GM11168 (cell line): ENCODE measurements around the gene FASTKD2.
"Not testable (repeated sequence)": the region's sequence is repeated elsewhere in the genome, so short reads cannot be mapped to it uniquely, and the experiment has no call there.

Source experiments
- in situ Hi-C: fragments of 300-500 bp; cut with MboI; formaldehyde crosslinking; loops from one replicate; pipeline ENCODE4 v1.12.0; 2022; ENCODE audit warnings: low sequenced_read_pairs; ENCODE audit not compliant: unreplicated experiment

FASTKD2 gene

DNA sequence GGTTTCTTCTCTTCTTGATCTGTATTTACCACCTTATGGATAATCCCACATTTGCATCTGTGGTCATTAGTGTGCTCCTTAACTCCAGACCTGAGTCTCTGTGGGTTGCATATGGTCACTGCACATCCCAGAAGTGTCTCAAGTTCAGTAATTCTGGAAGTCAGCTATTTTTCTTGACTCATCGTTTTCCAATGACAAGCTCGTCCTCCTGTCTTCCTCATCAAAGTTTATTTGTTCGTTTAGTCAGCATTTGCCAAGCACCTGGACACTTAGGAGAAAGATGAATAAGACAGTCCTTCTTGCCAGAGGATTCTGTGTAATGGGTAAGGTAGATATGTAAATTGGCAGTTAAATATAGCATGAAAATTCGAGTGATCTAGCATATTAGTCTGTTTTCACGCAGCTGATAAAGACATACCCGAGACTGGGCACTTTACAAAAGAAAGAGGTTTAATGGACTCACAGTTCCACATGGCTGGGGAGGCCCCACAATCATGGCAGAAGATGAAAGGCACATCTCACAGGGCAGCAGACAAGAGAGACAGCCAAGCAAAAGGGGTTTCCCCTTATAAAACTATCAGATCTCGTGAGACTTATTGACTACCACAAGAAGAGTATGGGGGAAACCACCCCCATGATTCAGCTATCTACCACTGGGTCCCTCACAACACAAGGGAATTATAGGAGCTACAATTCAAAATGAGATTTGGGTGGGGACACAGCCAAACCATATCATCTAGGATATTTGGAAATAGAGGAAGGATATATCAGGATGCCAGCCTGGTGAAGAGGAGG, 19.4 kb downstream of the FASTKD2 start:
- in situ Hi-C loops, result loop anchor here (5.0 kb wide), 1 partner anchor 92 kb away; no protein-coding TSS in a partner anchor

DNA sequence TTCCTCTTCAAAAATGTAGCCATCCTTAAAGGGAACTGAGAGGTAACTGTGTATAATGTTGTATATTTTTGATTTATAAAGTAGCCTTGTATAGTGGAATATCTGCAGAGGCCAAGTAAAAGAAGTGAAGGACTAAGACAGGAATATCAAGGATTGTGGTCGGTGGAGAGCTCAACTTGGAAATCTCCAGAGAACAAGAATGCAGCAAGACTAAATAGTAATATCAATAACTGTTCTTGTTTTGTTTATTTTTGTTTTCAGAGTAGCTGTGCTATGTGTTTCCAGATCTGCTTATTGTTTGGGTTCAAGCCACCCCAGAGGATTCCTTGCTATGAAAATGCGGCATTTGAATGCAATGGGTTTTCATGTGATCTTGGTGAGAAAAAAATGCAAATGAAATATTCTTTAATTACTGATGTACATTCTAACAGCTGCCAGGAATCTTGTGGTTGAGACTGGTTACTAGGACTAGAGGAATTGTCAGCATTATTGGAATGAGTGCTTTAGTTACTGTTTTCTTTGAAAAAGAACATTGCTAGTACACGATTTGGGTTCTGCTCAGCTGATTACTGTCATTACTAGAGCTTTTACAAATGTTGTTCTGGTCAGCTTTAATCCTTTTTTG, 25.0 kb downstream of the FASTKD2 start:
- in situ Hi-C loops, result no loop called here

DNA sequence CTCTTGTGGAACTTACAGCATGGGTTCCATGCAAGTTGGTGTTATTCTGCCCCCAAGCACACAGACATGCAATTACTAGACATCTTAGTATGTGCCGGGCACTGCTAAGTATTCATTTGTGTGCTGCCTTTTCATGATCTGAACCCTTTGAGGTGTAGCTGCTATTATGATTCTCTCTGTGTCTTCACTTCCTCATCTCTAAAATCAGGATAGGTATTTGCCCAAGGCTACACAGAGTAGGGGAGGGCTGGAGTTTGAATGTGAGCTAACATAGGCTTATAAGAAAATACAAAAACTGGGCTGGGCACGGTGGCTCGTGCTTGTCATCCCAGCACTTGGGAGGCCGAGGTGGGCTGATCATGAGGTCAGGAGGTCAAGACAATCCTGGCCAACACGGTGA, 27.2 kb downstream of the FASTKD2 start:
- in situ Hi-C loops, result no loop called here

DNA sequence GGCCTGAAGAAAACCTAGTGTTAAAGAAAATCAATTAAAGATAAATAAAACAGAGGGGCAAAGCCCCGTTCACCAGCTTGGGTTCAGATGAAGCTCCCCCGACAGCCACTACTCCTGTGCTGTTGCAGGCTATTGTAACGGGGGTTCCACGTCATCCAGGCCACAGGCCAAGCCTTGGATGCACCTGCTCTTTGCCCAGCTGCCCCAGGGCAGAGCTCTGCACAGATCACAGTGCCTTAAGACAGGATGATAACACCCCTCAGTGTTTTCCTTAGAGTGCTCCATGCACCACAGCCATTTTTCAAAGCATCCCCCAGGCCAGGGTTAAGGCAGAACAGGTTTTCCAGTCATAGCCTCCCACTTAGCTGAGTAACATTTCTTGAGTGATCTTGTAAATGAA, 32.0 kb downstream of the FASTKD2 start:
- in situ Hi-C loops, result no loop called here

DNA sequence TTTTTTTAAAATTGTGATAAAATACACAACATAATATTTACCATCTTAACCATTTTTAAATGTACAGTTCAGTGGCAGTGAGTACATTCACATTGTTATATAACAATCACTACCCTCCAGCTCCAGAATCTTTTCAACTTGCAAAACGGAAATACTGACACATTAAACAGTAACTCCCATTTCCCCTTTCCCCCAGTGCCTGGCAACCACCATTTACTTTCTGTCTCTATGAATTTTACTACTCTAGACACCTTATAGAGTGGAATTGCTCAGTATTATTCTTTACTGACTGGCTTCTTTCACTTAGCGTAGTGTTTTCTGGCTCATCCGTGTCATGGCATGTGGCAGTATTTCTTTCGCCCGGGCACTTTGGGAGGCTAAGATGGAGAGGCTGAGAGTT, 32.6 kb downstream of the FASTKD2 start:
- in situ Hi-C loops, result no loop called here

DNA sequence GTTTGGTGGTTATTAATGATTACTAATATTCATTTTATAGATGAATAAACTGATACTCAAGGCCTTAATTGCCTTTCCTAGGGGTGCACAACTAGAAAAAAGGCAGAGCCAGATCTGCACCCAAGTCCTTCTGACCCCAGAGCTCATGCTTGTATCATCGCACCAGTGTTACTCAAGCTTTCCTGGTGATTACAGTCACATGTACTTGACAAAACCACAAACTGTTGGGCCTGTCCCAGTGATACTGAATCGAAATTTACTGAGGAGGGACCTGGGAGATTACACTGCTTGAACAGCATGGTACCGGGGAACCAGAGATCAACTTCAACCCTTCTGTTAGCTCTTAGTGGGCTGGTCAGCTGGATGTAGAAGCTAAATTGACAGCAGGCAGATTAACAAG, 33.7 kb downstream of the FASTKD2 start:
- in situ Hi-C loops, result no loop called here

DNA sequence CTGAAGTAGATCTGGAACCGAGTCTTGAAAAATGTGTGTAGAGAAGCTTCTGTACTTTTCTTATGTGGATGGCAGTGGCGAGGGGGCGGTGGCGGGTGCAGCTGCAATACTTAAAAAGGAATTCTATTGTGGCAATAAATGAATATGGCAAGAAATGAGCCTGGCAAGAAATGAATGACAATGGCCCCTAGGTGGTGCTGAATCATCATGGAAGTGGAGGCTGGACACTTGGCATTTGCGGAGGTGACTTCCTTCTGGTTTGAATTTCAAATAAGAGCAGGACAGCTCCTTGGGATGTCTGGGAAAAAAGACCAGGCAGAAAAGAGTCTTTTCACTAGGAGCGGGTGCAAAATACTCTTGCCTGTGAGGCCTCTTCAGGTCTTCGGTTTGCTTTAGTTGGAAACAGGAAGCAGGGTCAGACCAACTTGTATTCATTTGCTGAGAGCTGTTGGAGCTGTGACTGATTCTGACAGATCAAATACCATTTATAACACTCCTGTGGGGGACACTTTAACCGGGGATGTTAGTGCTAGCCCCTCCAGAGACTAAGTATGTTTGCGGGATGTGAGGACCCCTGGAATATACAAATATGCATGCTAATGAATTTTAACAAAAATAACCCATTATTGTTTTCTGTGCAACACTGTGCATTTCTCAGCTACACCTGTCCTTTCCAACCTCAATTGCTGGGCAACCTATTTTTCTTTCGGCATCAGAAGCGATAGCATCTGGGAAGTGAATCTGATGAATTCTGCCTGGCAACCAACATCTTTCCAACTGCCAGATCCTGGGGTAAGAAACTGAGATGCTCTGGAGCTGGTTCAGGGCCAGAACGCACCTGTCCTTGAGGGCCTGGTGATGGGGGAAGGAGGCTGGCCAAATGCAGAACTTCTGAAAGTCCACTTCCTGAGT, 35.4 kb downstream of the FASTKD2 start:
- in situ Hi-C loops, result loop anchor here (5.0 kb wide), 1 partner anchor 672 kb away; no protein-coding TSS in a partner anchor

DNA sequence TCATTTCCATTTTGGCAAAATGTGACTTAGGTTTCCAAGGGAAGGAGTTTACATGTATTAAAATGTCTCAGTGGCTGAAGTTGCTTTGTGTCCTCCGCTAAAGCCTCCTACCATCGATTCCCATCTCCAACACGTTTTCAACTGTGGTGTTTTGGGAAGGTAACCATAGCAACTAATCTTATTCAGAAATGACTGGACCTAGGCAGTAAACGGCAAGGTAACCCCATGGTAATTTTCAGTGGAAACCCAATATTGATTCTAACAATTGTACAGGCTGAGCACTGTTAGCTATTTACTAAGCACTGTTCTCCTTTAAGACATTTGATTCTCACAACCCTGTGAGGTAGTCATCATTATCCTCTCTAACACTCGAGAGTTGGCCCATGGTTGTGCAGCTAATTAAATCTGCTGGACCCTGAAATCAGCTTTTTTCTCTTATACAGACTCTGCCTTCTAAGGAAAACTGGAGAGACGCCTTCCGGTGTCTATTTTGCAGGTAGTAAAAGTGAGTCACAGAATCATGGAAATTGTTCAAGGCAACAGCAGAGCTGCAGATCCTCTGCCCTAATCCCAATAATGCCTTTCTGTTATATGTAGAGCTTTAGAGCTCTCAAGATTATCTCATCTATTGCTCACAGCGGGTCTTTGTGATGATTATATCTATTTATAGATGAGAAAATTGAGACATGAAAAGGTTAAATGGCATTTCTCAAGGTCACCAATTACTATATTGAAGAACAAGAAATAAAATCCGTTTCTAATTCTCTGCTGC, 36.2 kb downstream of the FASTKD2 start:
- in situ Hi-C loops, result loop anchor here (5.0 kb wide), 1 partner anchor 671 kb away; no protein-coding TSS in a partner anchor

DNA sequence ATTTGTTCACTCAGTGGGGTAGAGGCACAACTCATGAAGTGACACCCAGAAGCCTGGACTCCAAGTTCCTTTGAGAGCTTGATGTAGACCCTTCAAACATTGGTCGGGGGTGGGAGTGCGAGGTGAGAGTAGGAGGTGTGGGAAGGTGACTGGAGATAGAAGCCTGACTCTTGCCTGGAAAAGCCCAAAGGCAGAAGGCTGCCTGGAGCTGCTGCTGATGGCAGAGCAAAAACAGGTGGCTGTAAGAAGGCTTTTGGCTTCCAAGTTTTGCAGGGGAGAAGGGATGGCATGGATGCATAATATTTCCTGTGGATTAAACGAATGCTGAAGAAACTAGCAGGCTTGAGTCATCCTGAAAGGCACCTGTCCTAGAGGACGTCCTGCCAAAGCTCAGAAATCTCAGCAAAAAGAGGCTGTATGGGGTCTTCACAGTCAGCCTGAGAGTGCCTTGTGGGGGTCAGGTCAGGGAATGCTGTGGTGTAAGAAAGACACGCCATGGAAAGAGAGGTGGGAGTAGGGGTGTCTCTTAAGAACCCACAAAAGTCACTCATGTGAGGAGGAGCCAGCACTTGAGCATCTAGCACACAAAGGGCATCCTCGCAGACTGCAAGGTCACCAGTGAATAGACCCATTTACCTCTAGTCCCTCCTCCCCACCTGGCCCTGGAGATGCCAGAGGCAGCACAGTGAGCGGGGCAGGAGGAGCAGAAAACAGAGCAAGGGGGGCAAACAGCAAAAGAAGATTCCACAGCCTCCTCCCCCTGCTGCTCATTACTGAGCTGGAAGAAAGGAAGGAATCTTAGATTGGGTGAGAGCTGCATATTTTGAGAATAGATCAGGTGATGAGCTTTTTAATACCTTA, 37.5 kb downstream of the FASTKD2 start:
- in situ Hi-C loops, result loop anchor here (5.0 kb wide), 1 partner anchor 669 kb away; no protein-coding TSS in a partner anchor

DNA sequence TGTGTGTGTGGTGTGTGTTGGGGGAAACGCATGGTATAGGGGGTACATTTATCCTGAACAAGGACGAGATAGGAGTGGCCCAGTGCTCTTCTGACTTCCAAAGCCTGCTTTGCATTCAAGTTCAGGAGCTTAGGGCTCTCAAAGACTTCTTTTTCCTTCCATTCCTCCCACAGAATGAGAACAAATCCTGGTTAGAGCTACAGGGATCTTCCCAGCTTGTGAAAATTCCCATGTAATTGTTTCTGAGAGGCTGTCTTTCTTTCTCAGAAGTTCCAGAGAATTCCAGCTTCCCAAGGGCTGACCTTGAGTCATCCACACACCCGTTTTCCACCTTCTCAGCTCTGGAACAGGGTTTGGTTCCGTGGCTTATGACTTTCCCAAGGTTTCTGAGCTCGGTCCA, 38.9 kb downstream of the FASTKD2 start:
- in situ Hi-C loops, result loop anchor here (5.0 kb wide), 1 partner anchor 668 kb away; no protein-coding TSS in a partner anchor

DNA sequence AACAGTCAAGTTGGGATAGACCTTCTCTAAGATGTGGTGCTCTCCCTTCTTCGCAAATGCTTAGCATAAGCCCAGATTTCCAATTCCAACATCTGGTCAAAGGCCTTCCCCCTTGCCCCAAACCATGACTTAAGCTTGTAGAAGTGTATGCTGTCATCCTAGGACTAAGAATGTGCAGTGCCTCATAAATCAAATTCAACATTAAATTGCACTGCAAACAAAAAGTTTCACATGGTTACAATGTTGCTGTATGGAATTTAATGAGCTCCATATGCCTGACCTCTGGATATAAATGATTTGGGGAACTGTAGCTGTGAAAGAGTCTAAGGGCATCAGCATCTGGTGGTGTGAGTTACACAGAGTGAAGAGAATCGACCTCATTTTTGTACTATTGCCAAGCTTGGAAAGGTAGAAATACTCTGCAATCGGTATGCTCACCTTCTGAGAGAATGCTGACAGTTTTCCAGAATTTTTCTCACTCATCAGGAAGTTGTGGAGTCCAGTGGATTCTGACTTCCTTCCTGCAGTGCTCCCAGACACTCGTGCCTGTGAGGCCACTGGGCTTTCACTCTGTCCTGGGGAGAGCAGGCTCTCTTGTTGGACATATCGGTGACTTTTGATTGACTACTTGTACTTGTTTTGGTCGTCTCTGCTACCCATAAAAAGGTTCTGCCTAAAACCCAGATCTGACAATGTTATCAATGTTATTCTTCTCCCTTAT, 40.6 kb downstream of the FASTKD2 start:
- in situ Hi-C loops, result no loop called here

DNA sequence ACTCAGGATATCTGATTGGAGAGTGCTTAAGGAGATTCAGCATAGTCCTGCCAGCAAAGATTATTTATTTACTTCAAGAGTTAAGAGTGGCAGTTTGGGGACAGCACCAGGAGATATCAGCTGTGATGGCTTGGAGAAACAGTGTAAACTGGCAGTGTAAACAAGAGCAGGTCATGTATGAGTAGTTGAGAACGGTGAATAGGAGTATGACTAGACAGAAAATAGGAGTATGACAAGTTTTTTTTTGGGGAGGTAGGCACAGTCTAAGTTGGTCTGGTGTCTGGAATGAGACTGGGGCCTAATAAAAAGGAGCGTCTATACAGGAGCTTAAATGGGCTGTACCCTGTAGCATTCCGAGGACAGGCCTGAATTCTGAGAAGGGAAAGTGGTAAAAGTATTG, 42.2 kb downstream of the FASTKD2 start:
- in situ Hi-C loops, result not testable (repeated sequence)

DNA sequence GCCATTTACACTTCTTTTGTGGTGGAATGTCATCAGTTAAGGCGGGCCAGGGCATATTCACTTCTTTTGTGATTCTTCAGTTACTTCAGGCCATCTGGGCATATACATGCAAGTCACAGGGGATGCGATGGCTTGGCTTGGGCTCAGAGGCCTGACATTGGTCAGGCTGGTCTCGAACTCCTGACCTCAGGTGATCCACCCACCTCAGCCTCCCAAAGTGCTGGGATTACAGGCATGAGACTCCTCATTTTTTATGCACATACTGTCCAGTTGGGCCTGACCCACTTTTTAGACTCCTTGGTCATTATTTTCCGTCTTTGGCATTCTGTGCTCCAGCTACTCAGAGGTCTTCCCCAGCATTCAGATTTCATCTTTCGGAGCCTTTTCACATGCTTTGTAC, 47.1 kb downstream of the FASTKD2 start:
- in situ Hi-C loops, result not testable (repeated sequence)

DNA sequence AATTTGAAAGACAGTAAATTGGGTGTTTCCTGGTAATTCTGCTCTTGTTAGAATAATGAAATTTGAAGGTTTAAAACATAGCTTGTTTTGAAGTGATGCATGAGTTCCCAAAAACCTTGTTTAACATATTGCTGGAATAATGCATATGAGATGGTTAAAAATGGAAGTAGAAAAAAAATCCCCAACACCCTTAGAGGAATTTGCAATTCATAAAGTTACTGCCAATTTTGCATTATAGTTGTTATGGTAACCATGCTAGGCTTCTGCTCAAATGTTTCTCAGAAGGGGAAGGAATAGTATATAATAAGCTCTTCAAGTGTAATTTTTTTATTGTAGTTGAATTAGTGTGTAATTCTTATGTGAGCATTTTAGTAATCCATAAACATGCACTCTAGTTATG, 49.1 kb downstream of the FASTKD2 start:
- in situ Hi-C loops, result no loop called here

DNA sequence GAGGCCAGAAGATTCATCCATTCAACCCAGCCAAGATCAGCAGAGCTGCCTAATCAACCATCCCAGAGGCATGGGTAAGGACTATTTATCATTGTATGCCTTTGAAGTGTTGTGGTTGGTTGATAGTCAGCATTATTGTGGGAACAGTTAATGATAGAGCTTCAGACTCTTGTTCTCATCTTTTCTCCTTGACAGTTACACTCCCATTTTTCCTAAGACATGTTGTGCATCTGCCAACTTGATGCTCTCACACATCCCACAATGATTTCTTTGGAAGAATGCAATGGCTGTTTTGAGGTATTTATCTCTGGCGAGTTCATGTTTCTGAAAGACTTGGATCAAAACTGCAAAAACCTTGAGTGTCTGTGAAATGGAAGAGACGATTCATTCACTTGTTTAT, 55.4 kb downstream of the FASTKD2 start:
- in situ Hi-C loops, result no loop called here

DNA sequence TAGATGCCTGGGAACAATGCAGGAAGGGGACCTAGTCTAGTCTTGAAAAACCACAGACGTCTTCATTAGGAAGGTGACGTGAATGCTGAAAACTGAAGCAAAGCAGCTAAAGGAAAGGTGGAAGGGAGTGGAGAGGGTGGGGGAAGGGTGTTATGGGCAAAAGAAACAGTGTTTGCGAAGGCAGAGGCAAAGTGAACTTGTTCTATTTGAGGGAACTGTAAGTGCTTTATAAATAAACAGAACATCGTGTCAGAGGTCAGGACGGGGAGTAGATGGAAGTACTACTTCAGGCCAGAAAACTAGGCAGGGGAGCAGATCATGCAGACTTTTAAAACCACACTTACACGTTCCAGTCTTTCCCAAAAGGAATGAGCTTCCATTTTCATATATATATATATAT, 57.8 kb downstream of the FASTKD2 start:
- in situ Hi-C loops, result no loop called here

DNA sequence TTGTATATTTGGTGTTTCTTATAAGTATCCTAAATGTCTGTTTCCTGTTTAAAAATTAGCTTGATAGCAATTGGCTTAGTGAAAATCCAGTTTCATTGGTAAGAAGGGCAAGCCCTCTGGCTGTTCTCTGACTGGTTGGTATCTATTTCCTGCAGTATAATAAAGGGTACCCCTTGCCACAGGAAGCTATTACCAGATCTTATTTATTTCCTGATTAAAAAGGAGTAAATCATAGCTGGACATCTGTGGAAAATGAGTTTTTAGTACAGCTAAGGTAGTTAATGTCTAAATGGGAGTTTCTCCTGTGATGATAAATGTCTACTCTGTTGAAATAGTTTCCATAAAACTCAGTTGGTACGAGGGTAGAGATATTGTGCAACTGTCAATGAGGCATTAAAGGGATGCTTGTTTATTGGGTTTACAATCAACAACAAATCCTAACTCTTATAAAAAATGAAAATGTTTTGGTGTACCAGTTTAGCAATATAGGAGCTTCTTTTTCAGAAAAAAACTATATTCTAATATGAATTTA, 58.7 kb downstream of the FASTKD2 start:
- in situ Hi-C loops, result no loop called here

DNA sequence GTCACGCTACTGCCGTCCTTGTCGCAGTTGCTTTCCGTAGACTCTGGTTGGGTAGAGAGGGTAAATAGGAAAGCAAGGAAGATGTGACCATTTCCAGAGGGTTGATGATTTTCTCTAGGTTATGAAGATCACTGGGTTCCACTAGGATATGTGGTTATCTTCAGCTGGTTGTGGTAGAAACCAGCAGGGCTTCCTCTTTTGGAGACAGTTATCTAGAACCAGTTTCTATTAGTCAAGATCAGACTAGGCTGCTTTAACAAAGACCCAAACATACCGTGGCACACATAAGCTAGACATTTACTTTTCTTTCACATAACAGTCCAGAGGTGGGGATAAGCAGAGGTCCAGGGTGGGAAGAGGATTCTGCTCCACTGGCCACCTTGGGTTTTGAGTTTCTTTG, 59.6 kb downstream of the FASTKD2 start:
- in situ Hi-C loops, result no loop called here
